Measurements from ENCODE around the gene HDAC4. TPM values are rescaled to one million over a fixed set of nuclear protein-coding genes. Genes with fewer than 3 reads are reported as not detected.

The HDAC4 gene
- polyA plus RNA-seq, 1 experiment, result 8.9 TPM

- Histone ChIP-seq H3K27me3 (ENCODE audit: control insufficient read depth, insufficient read depth, low read length) (no peaks in the 10 kb centered on the region), H3K27ac (ENCODE audit: low read depth, low read length) (no peak overlapping the region), H3K4me3 (ENCODE audit: low read depth, low read length) (no peak overlapping the region), H3K9me3 (ENCODE audit: control insufficient read depth, insufficient read depth, low read length) (no peaks in the 10 kb centered on the region)
- TF ChIP-seq, protein P1, sequence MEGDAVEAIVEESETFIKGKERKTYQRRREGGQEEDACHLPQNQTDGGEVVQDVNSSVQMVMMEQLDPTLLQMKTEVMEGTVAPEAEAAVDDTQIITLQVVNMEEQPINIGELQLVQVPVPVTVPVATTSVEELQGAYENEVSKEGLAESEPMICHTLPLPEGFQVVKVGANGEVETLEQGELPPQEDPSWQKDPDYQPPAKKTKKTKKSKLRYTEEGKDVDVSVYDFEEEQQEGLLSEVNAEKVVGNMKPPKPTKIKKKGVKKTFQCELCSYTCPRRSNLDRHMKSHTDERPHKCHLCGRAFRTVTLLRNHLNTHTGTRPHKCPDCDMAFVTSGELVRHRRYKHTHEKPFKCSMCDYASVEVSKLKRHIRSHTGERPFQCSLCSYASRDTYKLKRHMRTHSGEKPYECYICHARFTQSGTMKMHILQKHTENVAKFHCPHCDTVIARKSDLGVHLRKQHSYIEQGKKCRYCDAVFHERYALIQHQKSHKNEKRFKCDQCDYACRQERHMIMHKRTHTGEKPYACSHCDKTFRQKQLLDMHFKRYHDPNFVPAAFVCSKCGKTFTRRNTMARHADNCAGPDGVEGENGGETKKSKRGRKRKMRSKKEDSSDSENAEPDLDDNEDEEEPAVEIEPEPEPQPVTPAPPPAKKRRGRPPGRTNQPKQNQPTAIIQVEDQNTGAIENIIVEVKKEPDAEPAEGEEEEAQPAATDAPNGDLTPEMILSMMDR (IDR thresholded peaks at IDR 0.05; ENCODE audit: low read depth, low read length), result no peak
- ChIA-PET CTCF (no interaction called here), POLR2A (interaction anchor here (0.7 kb wide), 1 partner anchor 77 kb away, joined by 4 read pairs; no protein-coding TSS in a partner anchor)
- no peak for DNase-seq (ENCODE audit: low read depth, low spot score)
Observed at GRCh38 chr2:239201531-239201876, 199.3 kb downstream of the HDAC4 start.

DNA sequence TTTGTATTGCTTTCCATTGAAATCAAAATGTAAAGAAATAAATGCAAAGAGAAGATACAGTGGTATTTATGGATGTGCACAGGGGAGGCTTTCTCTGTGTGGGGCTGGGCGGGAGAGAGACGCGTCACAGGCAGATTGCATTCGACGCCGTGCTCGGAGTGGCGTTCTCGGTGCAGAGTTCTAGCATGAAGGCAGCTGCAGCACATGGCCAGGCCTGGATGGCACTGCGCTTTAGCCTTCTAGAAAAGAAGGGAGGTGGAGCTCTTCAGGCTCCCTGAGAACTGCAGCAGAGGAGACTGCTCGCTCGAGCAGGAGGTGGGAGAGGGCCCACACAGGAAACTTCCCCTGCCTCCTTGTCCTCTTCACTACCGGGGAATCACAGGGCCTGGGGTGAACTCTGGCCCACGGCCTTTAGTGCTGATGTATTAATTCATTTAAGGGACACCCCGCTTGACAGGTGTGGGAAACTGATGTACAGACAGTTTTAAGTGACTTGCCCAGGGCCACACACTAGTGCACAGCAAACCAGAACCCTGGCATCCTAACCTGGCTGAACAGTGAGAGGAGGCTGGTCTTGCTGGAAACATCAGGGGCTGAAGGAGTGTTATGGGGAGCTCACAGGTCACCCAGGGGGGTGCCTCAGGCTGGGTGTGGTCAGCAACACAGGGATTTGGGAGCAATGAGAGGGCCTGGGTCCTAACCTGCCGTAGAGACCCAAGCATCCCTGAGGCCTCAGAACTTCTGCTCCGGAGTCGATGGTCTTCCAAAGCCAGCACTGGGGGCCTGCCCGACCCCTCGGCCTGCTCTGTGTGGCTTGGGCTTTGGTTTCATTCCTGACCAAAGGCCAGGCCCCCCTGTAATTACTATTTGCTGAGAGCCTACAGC lies 199.9 kb downstream of the HDAC4 start:
- ChIA-PET CTCF (no interaction called here), POLR2A (interaction anchor here (0.7 kb wide), 1 partner anchor 78 kb away, joined by 4 read pairs; no protein-coding TSS in a partner anchor)
- no peak overlapping the region for H3K4me3 ChIP-seq (ENCODE audit: low read depth, low read length)
- DNase-seq (ENCODE audit: low read depth, low spot score), result no peak
- H3K9me3 ChIP-seq (ENCODE audit: control insufficient read depth, insufficient read depth, low read length), result no peaks in the 10 kb centered on the region
- H3K27ac ChIP-seq (ENCODE audit: low read depth, low read length), result no peak overlapping the region
- H3K27me3 ChIP-seq (ENCODE audit: control insufficient read depth, insufficient read depth, low read length), result no peaks in the 10 kb centered on the region
- TF ChIP-seq, protein P1 (IDR thresholded peaks at IDR 0.05; ENCODE audit: low read depth, low read length), result no peak

DNA sequence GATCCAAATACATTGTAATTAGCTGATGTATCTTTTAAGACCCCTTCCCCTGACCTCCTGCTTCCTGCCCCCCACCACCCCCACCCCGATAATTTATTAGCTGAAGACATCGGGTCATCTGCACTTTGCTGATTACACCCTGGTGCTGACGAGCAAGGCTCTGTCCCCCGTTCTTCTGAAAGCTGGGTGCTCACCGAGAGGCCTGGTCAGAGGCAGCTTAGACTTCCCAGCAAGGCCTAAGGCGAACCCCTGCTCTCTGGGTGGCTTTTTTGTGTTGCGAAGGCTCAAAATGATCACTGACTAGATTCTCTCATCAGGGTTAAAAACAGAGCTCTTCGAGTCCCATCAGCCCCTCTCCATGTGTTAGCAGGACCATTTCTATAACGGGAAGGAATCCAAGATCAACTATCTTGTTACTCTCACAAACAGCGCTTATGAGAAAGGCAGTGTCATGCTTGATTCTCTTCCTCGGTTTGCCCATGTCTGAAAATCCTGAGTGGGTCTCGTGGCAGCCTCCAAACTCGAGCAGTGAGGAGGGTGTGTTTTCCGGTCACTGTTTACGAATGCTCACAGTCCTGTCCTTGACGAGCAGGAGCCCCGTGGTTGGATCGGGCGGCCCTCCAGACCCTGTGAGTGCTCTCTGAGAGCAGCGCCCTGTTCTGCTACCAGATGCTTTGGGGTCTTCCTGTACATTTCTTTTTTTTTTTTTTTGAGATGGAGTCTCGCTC lies 201.6 kb downstream of the HDAC4 start:
- Histone ChIP-seq H3K4me3 (ENCODE audit: low read depth, low read length) (no peak overlapping the region), H3K9me3 (ENCODE audit: control insufficient read depth, insufficient read depth, low read length) (no peaks in the 10 kb centered on the region), H3K27me3 (ENCODE audit: control insufficient read depth, insufficient read depth, low read length) (no peaks in the 10 kb centered on the region), H3K27ac (ENCODE audit: low read depth, low read length) (no peak overlapping the region)
- ChIA-PET CTCF (interaction anchor here (0.6 to 1.2 kb wide), 3 partner anchors 10 to 792 kb away, joined by 3 to 4 read pairs (median 3); no protein-coding TSS in a partner anchor), POLR2A (interaction anchor here (0.7 kb wide), 1 partner anchor 81 kb away, joined by 3 read pairs; no protein-coding TSS in a partner anchor)
- TF ChIP-seq, protein P1 (IDR thresholded peaks at IDR 0.05; ENCODE audit: low read depth, low read length), result no peak
- no peak for DNase-seq (ENCODE audit: low read depth, low spot score)

DNA sequence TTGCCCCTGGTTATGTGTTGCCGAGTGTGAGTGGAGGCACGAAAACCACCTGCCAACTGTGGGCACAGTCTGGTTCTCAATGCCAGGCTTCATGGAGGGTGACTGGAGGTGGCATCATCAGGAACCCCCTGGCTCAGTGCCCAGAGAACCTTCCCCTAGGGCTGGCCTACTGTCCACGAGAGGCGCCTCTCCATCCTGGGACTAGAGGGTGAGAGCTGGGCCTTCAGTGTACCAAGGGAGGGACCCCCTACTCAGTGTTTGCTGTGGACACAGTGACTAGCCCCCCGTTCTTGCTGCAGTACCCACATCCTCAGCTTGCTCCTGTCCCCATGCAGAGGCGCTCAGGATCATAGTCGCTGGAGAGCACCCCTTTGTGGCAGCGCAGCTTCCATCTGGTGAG lies 202.6 kb downstream of the HDAC4 start:
- DNase-seq (ENCODE audit: low read depth, low spot score), result no peak
- POLR2A ChIA-PET, result interaction anchor here (0.6 kb wide), 1 partner anchor 17 kb away, joined by 3 read pairs; no protein-coding TSS in a partner anchor
- Histone ChIP-seq H3K9me3 (ENCODE audit: control insufficient read depth, insufficient read depth, low read length) (no peaks in the 10 kb centered on the region), H3K27ac (ENCODE audit: low read depth, low read length) (no peak overlapping the region), H3K27me3 (ENCODE audit: control insufficient read depth, insufficient read depth, low read length) (no peaks in the 10 kb centered on the region), H3K4me3 (ENCODE audit: low read depth, low read length) (no peak overlapping the region)
- TF ChIP-seq, protein P1 (IDR thresholded peaks at IDR 0.05; ENCODE audit: low read depth, low read length), result no peak
- CTCF ChIA-PET, result interaction anchor here (0.9 kb wide), 1 partner anchor 794 kb away, joined by 4 read pairs; no protein-coding TSS in a partner anchor

Data from AG04450 (cell line).